Skin epidermis (tissue), 12 donors: Measurements from ENCODE around the gene AGAP1.

Experiments used
- H3K27ac ChIP-seq, 21 experiments: fragments of 200-600 bp; sonication (generic) in 11 of 21; one replicate each; pipeline ENCODE4 v1.5.0; 2020; ENCODE audit warnings: mild to moderate bottlenecking in 3 of 21, inconsistent platforms in 2 of 21, moderate library complexity in 2 of 21
- H3K4me3 ChIP-seq, 7 experiments: fragments of 200-600 bp; sonication (generic) in 2 of 7; one replicate each; pipeline ENCODE4 v1.5.0; 2020; ENCODE audit warnings: inconsistent platforms in 2 of 7, mild to moderate bottlenecking in 2 of 7, moderate library complexity in 1 of 7

AGAP1 gene

DNA sequence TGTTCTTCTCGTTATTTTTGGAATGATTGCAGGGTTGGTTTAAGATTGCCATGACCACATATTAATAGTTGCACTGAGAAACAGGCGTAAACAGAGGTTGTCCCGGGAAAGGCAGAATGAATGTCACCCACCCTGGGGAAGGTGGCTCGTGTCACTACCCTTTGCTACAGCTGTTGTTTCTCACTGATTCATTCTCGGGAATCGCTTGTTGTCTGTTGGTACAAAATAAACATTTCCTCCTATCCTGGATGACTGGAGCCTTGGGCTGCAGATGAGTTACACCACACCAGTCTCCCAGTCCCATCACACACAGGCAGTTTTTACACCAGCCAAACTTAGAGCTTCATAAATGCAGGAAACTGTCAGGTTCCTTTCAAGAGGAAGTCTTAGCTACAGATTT, 457.6 kb downstream of the AGAP1 start:
- Histone ChIP-seq H3K27ac (no peak overlapping the region), H3K4me3 (no peak overlapping the region)

- no peak overlapping the region for H3K4me3 ChIP-seq
- no peak overlapping the region for H3K27ac ChIP-seq
These were observed 458.1 kb downstream of the AGAP1 start for GRCh38 chr2:235951982-235952381.

DNA sequence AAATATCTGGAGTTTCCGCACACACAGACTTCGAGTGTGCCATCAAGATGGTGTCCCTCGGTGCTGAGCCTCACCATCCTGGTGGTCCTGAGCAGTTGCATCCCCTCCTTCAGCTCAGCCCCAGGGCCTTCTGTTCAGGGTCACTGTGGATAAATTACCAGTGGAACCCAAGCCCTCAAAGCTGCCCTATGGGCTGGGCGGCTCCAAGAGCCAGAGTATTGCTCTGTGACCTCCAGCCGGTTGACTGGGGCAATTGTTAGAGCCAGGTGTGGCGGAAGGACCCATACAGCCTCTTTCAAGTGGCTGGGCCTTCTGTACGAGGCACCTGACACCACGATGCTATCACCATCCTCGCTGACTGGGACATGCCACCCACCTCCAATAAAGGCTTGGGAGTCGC, 458.9 kb downstream of the AGAP1 start:
- H3K4me3 ChIP-seq, result no peak overlapping the region

GRCh38 chr2:235954281-235954680, 460.4 kb downstream of the AGAP1 start:
- H3K4me3 ChIP-seq, result no peak overlapping the region
- no peak overlapping the region for H3K27ac ChIP-seq

More for the DNA sequence above, 458.9 kb downstream of the AGAP1 start:
- H3K27ac ChIP-seq, result no peak overlapping the region

DNA sequence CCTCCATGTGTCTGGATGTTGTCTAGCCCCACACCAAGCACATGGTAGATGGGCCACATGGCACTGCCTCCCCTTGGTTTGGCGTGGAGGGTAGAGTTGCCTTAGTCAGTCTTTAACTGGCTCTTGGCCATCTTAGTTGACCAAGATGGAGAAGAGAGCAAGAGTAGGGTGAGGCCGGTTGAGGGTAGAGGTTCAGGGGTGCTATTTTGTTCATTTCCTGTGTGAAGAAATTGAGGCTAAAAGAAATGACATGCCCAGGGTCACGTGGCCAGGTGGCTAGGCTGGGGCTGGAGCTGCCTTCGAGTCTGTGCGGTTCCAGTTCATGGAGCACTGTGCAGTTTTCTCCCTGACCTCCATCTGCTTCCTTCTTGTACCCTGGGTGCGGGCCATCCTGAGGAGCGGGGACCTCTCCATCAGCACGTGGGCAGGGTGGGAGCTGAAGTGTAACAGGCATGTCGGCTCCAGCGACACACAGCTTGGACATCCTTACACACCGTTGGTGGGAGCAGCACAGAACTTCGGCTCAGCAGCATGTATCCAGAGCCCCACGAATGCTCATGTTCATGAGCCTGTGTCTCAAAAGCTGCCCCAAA, 461.1 kb downstream of the AGAP1 start:
- no peak overlapping the region for H3K4me3 ChIP-seq
- H3K27ac ChIP-seq, result no peak overlapping the region

DNA sequence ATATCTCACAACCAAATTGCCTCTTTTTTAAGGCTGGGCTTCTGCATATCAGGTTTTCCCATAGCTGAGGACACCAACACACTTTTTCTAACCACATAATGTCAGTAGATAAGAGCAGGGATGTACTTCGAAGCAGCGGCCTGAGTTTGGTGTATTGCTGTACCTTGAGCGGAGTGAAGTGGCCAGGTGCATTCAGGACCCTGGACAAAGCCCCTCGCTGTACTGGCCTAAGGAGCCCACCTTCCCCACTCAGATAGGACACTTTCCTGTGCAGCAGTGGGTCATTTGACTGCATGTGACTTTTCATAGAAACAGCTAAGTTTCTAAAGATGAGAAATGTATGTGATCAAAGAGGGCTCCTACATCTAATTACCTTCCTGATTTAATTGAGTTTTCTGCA, 461.8 kb downstream of the AGAP1 start:
- Histone ChIP-seq H3K4me3 (no peak overlapping the region), H3K27ac (no peak overlapping the region)

GRCh38 chr2:235956281-235956970, 462.6 kb downstream of the AGAP1 start:
- no peak overlapping the region for H3K4me3 ChIP-seq
- H3K27ac ChIP-seq, result no peak overlapping the region

- Histone ChIP-seq H3K4me3 (no peak overlapping the region), H3K27ac (no peak overlapping the region)
These were observed 463.4 kb downstream of the AGAP1 start for GRCh38 chr2:235957251-235957650.

DNA sequence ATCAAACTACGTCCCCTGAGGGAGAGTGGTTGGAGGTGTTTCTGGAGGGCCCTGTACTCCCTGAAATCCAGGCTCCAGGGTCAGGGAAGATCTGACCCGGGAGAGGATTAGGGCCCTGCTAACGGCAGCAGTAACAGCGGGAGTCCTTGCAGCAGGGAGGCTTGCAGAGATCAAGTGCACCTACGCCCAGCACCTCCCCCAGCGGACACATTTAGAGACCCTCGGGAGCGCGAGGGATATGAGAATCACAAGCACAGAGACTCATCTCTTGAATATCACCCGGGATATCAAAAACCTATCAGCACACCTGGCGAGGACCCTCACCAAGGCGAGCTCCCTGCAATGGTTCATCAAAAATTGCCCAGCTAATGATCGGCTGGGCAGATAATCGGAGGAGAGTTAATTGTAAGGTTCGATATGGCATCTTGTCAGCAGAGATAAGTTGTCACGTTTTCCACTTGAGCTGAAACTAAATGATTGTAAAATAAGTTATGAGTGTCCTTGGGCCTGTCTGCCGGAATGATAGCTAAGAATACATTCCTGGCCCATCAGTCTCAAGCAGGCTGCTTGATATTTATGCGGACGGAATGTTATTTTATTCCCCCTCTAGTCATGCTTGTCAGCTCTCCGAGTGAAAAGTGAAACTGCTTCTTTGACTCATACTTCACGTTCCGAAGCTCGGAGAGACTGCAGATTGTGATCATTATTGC, 464.5 kb downstream of the AGAP1 start:
- H3K4me3 ChIP-seq, result peak overlapping the region in 2 of 7 experiments; percentile 7 to 17
- no peak overlapping the region for H3K27ac ChIP-seq

GRCh38 chr2:235958931-235959410, 465.1 kb downstream of the AGAP1 start:
- H3K4me3 ChIP-seq, result peak overlapping the region in 2 of 7 experiments; percentile 7 to 17
- no peak overlapping the region for H3K27ac ChIP-seq

DNA sequence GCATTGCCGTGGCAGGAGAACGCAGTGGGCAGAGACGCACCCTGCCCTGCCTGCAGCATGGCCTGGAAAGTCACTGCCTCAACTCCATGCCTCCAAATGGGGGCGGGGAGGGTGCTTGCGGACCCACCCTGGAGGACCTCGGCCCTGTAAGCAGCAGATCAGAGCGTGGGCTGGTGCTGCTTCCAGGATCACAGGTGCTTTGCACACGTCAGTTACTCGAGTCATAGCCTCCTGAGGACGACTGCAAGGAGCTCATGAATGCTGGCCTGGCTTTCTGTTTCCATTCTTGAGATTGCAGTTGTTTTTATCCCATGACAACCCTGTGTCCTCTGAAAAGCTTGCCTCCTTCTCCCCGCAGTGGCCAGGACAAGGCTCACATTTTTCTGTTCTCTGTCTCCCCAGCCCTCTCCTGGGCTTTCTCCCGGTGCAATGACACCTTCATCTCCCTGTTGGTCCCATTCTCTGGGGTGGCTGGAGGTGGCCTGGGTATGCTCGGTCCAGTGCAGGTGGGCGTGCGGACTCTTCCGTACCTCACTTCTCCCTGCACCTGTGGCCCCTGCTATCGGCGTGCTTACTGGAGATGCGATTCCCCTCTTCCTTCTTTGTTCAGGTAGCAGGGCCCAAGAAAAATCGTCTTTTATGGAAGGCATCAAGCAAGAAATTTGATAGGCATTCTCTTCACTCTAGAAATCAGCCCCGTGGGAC, 466.3 kb downstream of the AGAP1 start:
- Histone ChIP-seq H3K27ac (no peak overlapping the region), H3K4me3 (no peak overlapping the region)

GRCh38 chr2:235960716-235961640, 467.1 kb downstream of the AGAP1 start:
- H3K4me3 ChIP-seq, result no peak overlapping the region
- no peak overlapping the region for H3K27ac ChIP-seq

- Histone ChIP-seq H3K27ac (no peak overlapping the region), H3K4me3 (no peak overlapping the region)
These were observed 467.9 kb downstream of the AGAP1 start for GRCh38 chr2:235961711-235962110.

DNA sequence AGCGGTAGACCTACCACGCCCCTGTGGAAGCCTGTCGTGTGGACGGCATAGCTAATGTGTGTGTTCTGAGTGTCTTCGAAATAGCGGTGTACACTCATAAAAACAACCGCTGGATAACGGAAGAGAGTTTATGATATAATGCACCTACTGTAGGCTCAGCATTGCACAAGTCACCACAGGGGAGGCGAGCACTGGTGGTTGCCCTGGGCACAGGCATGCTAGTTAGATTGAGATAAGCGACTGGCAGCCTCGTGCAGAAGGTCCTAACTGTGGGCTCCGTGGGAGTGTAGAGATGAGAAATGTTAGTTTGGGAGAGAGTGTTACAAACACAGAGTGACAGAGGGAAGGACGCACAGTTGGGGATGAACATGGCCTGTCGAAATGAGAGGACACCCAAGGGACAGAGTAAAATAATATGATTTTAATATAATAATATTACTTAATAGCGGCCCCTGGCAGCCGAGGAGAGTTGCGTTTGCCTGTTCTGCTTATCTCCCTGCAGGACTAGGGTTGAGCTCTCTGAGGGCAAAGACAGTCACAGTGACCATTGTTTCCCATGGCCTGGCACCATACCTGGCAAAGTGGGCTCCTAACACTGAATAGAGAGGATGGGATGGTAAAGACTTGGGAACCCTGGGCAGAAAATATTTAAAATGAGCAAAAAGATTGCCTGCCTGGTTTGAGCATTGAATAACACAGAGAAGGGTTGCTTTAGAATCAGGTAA, 470.2 kb downstream of the AGAP1 start:
- H3K4me3 ChIP-seq, result no peak overlapping the region
- no peak overlapping the region for H3K27ac ChIP-seq

DNA sequence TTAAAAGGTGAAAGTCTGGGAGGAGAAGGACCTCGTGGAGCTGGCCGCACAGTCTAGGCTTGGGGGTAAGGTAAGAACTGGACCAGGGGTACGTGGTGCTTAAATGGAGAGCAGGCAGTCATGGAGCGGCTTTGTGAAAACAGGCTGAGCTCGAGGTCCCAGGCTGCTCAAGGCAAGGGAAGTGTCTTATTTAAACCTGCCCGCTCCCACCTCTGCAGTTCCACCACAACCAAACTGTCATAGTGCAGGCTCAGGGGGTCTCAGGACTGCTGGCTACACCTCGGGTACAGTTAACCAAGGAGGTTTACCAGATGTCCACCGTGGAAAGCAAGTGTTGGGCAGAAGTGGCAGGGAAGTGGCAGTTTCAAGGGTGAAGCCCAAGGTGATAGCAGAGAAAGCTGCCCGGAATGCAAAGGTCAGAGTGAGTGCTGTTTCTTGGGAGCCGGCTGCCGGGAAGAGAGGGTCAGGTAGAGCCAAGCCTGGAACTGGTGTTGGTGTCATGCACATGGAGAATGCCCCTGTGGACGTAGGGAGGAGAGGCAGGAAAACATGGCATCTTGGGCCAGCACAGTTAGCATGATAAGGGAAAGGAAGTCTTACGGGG, 471.0 kb downstream of the AGAP1 start:
- H3K4me3 ChIP-seq, result no peak overlapping the region
- H3K27ac ChIP-seq, result no peak overlapping the region

- Histone ChIP-seq H3K27ac (no peak overlapping the region), H3K4me3 (no peak overlapping the region)
These were observed 472.6 kb downstream of the AGAP1 start for GRCh38 chr2:235966396-235966795.

DNA sequence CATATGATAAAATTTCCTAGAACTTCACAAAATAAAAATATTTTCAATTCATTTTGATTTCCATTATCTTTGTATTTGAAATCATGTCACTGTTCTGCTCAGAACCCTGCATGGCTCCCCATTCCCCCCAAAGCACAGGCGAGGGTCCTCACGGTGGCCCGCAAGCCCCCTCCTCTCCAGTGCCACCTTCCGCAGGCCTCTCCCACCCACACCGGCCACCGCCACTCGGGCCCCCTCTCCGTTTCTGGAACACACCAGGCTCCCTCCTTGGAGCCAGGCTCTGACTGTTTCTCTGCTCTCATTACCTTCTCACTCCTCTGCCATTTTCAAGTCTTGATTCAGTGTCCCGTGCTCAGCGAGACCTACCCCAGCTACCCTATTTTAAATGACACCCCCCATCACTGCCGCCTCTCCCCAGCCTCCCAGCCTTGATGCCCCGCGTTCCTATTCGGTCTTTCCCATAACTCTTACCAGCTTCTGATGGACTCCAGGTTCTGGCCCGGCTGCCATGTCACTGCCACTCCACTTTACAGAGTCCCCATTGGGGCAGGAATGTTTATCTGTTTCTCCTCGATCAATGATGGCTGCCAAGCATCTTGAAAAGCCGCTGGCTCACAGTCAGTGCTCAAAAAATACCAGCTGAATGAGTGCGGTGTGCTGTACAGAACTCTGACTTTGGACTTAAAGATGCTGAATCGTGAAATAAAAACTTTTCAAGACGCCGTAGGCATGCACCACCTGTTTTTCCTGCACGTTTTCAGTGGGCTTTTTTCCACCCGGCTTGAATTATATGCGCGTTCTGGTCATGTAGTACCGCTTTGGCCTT, 473.3 kb downstream of the AGAP1 start:
- no peak overlapping the region for H3K4me3 ChIP-seq
- no peak overlapping the region for H3K27ac ChIP-seq
